KBM-7 (cell line): Measurements from ENCODE around the gene LRFN3.
"Not testable (repeated sequence)": the region's sequence is repeated elsewhere in the genome, so short reads cannot be mapped to it uniquely, and the experiment has no call there.

Source experiments
- DNase-seq: peaks from one replicate; pipeline ENCODE4 v3.0.0-alpha.2; 2015
- in situ Hi-C: fragments of 300-500 bp; cut with MboI; formaldehyde crosslinking; loops from 2 replicates; pipeline ENCODE4 v1.14.3; 2020; ENCODE audit warnings: low sequenced_read_pairs, low pct_unique_long_range_greater_than_20kb, mixed read lengths

The LRFN3 gene

GRCh38 chr19:35903550-35904179 is 32.5 kb upstream of the LRFN3 start:
- DNase-seq = peak; percentile 97
- in situ Hi-C loops = no loop called here

DNA sequence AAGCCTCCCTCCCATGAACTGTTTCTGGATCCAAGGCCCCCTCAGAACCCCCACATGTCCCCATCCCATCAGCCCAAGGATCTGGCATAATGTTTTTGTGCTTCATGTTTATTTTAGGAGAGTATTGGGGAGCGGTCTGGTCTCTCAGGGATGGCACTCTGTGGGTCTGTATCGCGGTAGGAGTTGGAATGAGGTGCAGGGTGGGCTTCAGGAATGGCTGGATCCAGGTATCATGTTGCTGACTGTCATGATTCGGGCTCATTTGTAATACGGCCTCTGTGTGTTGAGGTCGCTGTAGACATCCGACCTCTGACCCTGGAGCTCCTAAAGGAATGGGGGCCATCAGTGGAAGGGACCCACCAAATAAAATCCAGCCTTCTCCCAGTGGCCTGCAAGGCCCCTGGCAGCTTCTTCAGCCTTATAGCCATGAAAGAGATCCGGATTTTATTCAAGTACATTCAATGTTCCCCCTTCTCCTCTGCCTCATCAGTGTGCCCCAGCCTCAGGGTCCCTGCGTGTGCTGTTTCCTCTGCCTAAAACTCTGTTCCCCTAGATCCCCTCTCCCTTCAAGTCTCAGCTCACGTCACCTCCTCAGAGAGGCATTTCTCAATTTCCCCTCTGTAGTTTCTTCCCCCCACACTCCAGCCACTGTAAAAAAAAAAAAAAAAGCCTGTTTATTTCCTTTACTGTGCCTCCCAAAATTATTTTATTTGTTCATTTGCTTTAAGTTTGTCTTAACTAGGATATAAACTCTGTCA is 31.7 kb upstream of the LRFN3 start:
- in situ Hi-C loops = no loop called here
- DNase-seq = peak; percentile 60

DNA sequence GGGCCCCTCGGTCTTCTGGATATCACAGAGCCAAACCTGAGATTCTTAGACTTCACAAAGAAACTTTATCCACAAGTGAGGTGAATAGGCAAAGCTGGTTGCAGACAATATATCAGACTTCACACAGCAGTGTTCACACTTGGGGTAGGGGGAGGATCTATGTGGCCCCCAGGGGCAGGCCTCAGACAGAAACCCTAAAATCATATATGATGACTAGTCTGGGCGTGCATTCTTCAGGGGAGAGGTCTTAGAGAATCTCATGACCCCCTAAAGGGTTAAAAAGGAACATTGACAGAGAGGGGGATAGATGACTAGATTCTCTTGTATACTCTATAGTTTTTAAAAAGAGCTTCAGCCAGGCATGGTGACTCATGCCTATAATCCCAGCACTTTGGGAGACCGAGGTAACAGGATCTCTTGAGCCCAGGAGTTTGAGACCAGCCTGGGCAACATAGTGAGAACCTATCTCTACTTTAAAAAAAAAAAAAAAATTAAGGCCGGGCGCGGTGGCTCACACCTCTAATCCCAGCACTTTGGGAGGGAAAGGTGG is 30.9 kb upstream of the LRFN3 start:
- in situ Hi-C loops = no loop called here

DNA sequence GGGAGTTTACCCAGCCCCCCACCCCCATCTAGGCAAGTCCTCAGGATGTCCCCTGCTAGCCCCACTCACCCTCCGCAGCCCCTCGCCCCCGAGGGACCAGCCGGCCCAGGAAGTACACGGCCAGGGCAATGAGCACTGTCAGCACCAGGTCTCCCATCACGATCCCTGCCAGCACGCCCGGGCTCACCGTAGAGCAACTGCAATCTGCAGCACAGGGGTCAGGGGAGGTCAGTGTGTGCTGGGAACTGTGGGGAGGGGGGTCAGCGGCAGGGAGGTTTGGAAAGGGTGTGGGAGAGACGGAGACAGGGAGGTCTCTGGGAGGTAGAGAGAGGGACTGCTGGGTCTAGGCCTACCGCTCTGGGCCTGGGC is 28.8 kb upstream of the LRFN3 start:
- no peak for DNase-seq
- in situ Hi-C loops = no loop called here

More for the DNA sequence above, 30.9 kb upstream of the LRFN3 start:
- DNase-seq = no peak

DNA sequence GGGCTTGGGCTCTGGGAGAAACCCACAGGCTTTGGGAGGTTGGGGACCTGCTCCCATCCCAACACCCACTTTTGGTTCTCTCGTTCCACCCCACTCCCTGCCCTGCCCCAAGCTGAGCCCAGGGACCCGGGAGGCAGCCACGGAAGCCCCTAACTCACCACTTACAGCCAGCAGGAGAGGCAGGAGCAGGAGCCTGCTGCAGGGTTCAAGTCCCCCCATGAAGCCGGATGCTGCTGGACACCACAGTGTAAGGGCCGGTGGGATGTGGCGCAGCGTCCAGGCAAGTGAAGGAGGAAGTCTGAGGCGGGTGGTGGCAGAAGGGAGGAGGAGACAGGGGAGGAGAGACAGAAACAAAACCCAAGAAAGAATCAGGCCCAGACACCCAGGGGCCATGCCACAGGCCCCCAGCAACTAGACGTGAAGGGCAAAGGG is 28.1 kb upstream of the LRFN3 start, which contains the start of gene TYROBP:
TSS of gene TYROBP (minus strand) at position 286 of the 432 bp plus-strand sequence. CDS start at position 219, 67 bp downstream.
- in situ Hi-C loops = no loop called here
- DNase-seq = peak; percentile 53

GRCh38 chr19:35908973-35909683 is 27.0 kb upstream of the LRFN3 start:
- in situ Hi-C loops = no loop called here
- DNase-seq = peak; percentile 100

- no peak for DNase-seq
- in situ Hi-C loops = no loop called here
Measured at GRCh38 chr19:35909684-35910035, 26.5 kb upstream of the LRFN3 start.

- DNase-seq = not testable (repeated sequence)
Measured at GRCh38 chr19:35910355-35910754, 25.8 kb upstream of the LRFN3 start.

GRCh38 chr19:35911173-35911572 is 25.0 kb upstream of the LRFN3 start:
- peak; percentile 48 for DNase-seq
- in situ Hi-C loops = no loop called here

More at GRCh38 chr19:35910355-35910754, 25.8 kb upstream of the LRFN3 start:
- in situ Hi-C loops = not testable (repeated sequence)

GRCh38 chr19:35911790-35912189 is 24.4 kb upstream of the LRFN3 start:
- in situ Hi-C loops = no loop called here
- no peak for DNase-seq

DNA sequence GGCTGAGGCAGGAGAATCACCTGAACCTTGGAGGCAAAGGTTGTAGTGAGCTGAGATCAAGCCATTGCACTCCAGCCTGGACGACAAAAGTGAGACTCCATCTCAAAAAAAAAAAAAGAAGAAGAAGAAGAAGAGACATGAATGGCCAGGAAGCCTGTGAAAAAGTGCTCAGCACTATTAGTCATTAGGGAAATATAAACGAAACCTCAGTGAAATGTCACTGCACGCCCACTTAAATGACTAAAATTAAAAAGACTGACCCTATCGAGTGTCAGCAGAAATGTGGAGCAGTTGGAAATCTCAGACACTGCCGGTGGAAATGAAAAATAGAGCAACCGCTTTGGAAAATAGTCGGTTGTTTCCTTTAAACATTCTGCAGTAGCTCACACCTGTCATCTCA is 22.6 kb upstream of the LRFN3 start:
- in situ Hi-C loops = no loop called here
- no peak for DNase-seq

- in situ Hi-C loops = no loop called here
- no peak for DNase-seq
Measured at GRCh38 chr19:35915443-35915842, 20.7 kb upstream of the LRFN3 start.

- in situ Hi-C loops = no loop called here
- DNase-seq = no peak
Measured at GRCh38 chr19:35919306-35919705, 16.9 kb upstream of the LRFN3 start.

- in situ Hi-C loops = no loop called here
- DNase-seq = no peak
Measured at GRCh38 chr19:35921012-35921411, 15.2 kb upstream of the LRFN3 start.

DNA sequence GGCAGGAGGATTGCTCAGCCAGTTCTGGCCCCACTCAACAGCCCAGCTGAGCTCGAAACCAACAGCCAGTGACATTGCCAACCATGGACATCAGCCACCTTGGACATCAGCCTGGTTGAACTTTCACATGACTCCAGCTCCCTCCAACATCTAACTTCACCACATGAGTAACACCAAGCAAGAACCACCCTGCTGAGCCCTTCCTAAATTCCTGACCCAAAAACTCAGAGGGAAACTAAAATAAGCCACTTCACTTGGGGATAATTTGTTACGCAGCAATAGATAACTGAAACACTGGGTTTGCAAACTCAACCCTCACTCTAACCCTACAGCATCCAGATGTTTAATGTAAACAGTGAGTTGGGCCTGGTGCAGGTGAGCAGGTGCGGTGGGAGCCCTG is 10.7 kb upstream of the LRFN3 start:
- no peak for DNase-seq
- in situ Hi-C loops = no loop called here

DNA sequence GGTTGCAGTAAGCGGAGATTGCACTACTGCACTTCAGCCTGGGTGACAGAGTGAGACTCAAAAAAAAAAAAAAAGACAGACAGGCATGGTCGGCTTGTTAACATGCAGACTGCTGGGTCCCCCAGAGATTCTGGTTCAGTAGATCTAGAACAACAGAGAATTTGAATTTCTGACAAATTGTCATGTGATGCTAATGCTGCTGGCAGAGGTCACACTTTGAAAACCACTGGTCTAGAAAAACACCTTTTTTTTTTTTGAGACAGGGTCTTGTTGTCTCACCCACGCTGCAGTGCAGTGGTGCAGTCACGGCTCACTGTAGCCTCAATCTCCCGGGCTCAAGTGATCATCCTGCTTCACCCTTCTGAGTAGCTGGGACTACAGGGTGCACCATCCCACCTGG is 7.7 kb upstream of the LRFN3 start:
- DNase-seq = no peak
- in situ Hi-C loops = no loop called here

DNA sequence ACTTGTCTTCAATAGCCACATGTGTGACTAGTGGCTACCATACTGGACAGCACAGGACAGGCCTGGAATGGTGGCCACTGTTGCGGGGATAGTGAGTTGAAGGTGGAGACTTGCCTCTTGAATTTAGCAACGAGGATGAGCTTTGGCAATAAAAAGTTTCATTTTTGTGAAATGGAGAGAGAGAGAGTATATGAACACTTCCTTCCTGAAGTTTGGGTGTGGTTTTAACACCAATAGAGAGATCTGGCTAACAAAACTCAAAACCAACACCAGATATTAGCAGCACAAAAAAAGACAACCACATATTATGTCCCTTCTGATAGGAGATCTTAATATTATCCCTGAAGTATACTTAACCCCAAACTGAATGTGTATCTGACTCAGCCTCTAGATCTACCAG is 6.3 kb upstream of the LRFN3 start:
- in situ Hi-C loops = no loop called here
- DNase-seq = no peak

DNA sequence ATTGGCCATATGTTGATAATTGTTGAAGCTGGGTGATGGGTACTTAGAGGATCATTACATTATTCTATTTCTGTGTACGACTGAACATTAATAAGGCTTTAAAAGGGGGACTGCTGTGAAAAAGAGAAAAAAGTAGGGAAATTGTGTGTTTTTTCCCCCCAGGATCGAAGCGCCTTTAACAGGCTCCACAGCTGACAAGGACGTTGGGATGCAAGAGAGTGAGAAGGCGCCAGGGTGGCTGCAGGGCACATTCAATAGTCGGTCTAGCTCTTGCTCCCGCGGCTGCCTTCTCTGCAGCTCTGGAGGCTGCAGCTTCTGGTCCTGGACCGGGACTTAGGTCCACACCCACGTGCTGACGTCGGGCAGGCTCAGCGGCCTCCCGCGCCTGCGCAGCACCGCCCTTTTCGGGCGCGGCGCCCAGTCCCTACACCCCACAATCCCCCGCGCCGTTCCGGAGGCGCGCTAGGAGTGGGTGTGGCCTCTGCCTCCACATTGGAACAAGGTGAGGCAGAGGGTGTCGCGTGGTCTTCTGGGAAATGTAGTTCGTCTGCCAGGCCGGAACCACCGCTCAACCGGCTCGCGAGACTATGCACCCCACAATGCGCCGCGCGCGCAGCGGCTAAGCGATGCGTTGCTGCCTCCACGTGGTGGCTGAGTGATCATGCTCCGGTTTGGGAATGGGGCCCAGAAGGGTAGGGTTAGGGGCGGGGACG is 4.9 kb upstream of the LRFN3 start:
- in situ Hi-C loops = no loop called here
- DNase-seq = peak; percentile 100

DNA sequence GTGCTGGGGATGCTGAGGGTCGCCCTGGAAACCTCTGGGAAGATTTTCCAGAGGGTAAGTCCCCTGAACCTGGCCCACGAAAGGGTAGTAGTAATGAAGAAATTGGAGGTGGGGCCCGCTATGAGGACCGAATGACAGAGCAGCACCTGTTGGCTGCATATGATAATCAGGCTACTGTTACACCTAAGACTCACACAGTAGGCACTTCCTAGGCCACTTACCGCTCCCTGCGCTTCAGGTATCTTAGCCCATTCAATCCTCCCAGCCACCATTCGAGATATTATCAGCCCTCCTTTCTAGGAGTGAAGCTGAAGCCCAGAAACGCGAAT is 4.3 kb upstream of the LRFN3 start:
- in situ Hi-C loops = no loop called here
- no peak for DNase-seq
